ENCODE data around the gene WDR45. TPM values are rescaled to one million over a fixed set of nuclear protein-coding genes. Genes with fewer than 3 reads are reported as not detected.
"Not testable (repeated sequence)": the region's sequence is repeated elsewhere in the genome, so short reads cannot be mapped to it uniquely, and the experiment has no call there.

The WDR45 gene
- polyA plus RNA-seq (2013, experiment 1 of 2; ENCODE audit: insufficient read length): 41.4 TPM
- 39.4 TPM for polyA plus RNA-seq (2013, experiment 2 of 2; ENCODE audit: insufficient read length)

- DNase-seq: peak; percentile 68
Observed at GRCh38 chrX:49079489-49080428, at the start of gene WDR45. Gene WDR45, minus strand, starts transcription at chrX:49079887. Its CDS starts 1,792 bp downstream, at chrX:49078095.

- DNase-seq: no peak
Observed at GRCh38 chrX:49129427-49129826, 49.7 kb upstream of the WDR45 start.

GRCh38 chrX:49127742-49128258 lies 48.1 kb upstream of the WDR45 start:
- DNase-seq: not testable (repeated sequence)

- no peak for DNase-seq
Observed at GRCh38 chrX:49122499-49122898, 42.8 kb upstream of the WDR45 start.

GRCh38 chrX:49120091-49120490 lies 40.4 kb upstream of the WDR45 start:
- no peak for DNase-seq

- DNase-seq: no peak
Observed at GRCh38 chrX:49117581-49117980, 37.9 kb upstream of the WDR45 start.

GRCh38 chrX:49116716-49117115 lies 37.0 kb upstream of the WDR45 start:
- no peak for DNase-seq

GRCh38 chrX:49116076-49116475 lies 36.4 kb upstream of the WDR45 start:
- DNase-seq: no peak

GRCh38 chrX:49111791-49112190 lies 32.1 kb upstream of the WDR45 start:
- DNase-seq: no peak

GRCh38 chrX:49110417-49110816 lies 30.7 kb upstream of the WDR45 start:
- DNase-seq: no peak

- no peak for DNase-seq
Observed at GRCh38 chrX:49108641-49109040, 29.0 kb upstream of the WDR45 start.

GRCh38 chrX:49106930-49107329 lies 27.2 kb upstream of the WDR45 start:
- peak; percentile 20 for DNase-seq

- DNase-seq: no peak
Observed at GRCh38 chrX:49106296-49106695, 26.6 kb upstream of the WDR45 start.

GRCh38 chrX:49103637-49104036 lies 23.9 kb upstream of the WDR45 start:
- DNase-seq: no peak

- no peak for DNase-seq
Observed at GRCh38 chrX:49102190-49102589, 22.5 kb upstream of the WDR45 start.

- DNase-seq: no peak
Observed at GRCh38 chrX:49101629-49101984, 21.9 kb upstream of the WDR45 start.

GRCh38 chrX:49100704-49101628 lies 21.3 kb upstream of the WDR45 start:
- DNase-seq: peak; percentile 89

GRCh38 chrX:49096419-49096818 lies 16.7 kb upstream of the WDR45 start:
- no peak for DNase-seq

- DNase-seq: no peak
Observed at GRCh38 chrX:49089553-49089952, 9.9 kb upstream of the WDR45 start.

GRCh38 chrX:49082271-49082871 lies 2.7 kb upstream of the WDR45 start:
- no peak for DNase-seq

GRCh38 chrX:49077941-49078340 lies 1.7 kb downstream of the WDR45 start:
- DNase-seq: no peak

- no peak for DNase-seq
Observed at GRCh38 chrX:49075347-49075746, 4.3 kb downstream of the WDR45 start.

All from fibroblast of skin of abdomen (primary cell).